ENCODE measurements around the gene LRRC56. TPM values are rescaled to one million over a fixed set of nuclear protein-coding genes. Genes with fewer than 3 reads are reported as not detected.
A peak's percentile ranks its signal among the peaks of the same experiment; 100 is the strongest.

Gene LRRC56
- total and polyA plus RNA-seq, 9 of the 15 experiments (the other 6 are each of a cell fraction or from before 2014, with no cell fraction given): 0.03 to 4.5 (median 1.0) TPM; not detected in 1

DNA sequence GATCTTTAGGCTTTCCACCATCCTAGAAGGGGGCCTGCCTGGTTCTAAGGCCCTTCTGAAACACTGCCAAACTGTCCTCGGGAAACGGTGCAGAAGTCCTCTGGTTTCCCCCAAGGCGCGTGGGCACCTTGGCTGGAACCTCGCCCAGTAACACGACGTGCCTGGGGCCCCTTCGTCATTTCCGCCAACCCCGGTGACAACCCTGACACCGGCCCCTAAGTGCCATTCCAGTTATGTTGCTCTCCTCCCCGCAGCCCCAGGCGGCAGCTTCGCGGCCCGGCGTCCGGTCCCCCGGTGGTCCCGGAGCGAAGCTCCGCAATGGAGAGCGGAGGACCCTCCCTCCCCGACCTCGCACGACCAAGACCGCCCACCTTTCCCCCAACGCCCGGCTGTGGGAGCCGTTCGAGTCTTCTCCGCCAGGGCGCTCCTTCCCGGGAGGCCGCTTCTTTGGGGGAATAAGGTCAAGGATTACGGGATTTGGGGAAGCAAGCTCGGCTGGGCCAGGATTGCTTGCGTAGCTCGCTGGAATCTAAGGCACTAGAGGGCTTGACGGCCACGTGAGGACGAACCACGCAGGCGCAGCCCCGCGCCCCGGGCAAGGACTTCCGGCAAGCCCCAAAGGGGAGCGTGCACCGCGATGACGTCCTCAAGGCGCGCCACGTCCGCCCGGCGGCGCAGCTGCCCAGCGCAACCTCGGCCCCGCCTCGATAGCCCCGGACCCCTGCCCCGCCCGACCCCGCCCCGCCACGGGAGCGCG is 30.9 kb upstream of the LRRC56 start (continued):
- TF ChIP-seq FUS (optimal IDR thresholded peaks at IDR 0.05; ENCODE audit: low read depth, low read length) (no peak), LCOR (CRISPR knock-in tag; IDR thresholded peaks at IDR 0.05) (peak; percentile 66), CXXC5 (CRISPR knock-in tag; IDR thresholded peaks at IDR 0.05) (peak; percentile 82), ZNF184 (CRISPR knock-in tag; IDR thresholded peaks at IDR 0.05) (no peak), ZNF23 (CRISPR knock-in tag; IDR thresholded peaks at IDR 0.05) (no peak), MCM2 (IDR thresholded peaks at IDR 0.05; ENCODE audit: low read depth) (no peak), BMI1 (IDR thresholded peaks at IDR 0.05; ENCODE audit: low read length) (no peak), IFI16 (CRISPR knock-in tag; IDR thresholded peaks at IDR 0.05) (no peak), GABPA (tag; conservative IDR thresholded peaks at IDR 0.05; ENCODE audit: low read depth) (peak; percentile 90), SPI1 (IDR thresholded peaks at IDR 0.05; ENCODE audit: borderline replicate concordance, low read depth, low read length) (no peak), BACH1 (tag; IDR thresholded peaks at IDR 0.05) (no peak), CREB1 (IDR thresholded peaks at IDR 0.05) (peak; percentile 98), CREB1 (CRISPR knock-in tag; IDR thresholded peaks at IDR 0.05) (peak; percentile 97)
- TF ChIP-seq, protein P1, sequence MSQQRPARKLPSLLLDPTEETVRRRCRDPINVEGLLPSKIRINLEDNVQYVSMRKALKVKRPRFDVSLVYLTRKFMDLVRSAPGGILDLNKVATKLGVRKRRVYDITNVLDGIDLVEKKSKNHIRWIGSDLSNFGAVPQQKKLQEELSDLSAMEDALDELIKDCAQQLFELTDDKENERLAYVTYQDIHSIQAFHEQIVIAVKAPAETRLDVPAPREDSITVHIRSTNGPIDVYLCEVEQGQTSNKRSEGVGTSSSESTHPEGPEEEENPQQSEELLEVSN (IDR thresholded peaks at IDR 0.05; ENCODE audit: borderline replicate concordance in 1 of 2, extremely low read depth in 1 of 2, insufficient read depth in 1 of 2, insufficient read length in 1 of 2, low read depth in 1 of 2, low read length in 1 of 2, poor library complexity in 1 of 2, severe bottlenecking in 1 of 2): peak; percentile 78 to 83
- TF ChIP-seq, protein P2, sequence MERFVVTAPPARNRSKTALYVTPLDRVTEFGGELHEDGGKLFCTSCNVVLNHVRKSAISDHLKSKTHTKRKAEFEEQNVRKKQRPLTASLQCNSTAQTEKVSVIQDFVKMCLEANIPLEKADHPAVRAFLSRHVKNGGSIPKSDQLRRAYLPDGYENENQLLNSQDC (CRISPR knock-in tag; IDR thresholded peaks at IDR 0.05): no peak
- TF ChIP-seq, protein P3, sequence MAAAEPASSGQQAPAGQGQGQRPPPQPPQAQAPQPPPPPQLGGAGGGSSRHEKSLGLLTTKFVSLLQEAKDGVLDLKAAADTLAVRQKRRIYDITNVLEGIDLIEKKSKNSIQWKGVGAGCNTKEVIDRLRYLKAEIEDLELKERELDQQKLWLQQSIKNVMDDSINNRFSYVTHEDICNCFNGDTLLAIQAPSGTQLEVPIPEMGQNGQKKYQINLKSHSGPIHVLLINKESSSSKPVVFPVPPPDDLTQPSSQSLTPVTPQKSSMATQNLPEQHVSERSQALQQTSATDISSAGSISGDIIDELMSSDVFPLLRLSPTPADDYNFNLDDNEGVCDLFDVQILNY (CRISPR knock-in tag; IDR thresholded peaks at IDR 0.05): no peak
- TF ChIP-seq, protein P4, sequence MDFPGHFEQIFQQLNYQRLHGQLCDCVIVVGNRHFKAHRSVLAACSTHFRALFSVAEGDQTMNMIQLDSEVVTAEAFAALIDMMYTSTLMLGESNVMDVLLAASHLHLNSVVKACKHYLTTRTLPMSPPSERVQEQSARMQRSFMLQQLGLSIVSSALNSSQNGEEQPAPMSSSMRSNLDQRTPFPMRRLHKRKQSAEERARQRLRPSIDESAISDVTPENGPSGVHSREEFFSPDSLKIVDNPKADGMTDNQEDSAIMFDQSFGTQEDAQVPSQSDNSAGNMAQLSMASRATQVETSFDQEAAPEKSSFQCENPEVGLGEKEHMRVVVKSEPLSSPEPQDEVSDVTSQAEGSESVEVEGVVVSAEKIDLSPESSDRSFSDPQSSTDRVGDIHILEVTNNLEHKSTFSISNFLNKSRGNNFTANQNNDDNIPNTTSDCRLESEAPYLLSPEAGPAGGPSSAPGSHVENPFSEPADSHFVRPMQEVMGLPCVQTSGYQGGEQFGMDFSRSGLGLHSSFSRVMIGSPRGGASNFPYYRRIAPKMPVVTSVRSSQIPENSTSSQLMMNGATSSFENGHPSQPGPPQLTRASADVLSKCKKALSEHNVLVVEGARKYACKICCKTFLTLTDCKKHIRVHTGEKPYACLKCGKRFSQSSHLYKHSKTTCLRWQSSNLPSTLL (IDR thresholded peaks at IDR 0.05): no peak
